ENCODE data around the gene NPPC.
A peak's percentile ranks its signal among the peaks of the same experiment; 100 is the strongest.
"Not testable (repeated sequence)": the region's sequence is repeated elsewhere in the genome, so short reads cannot be mapped to it uniquely, and the experiment has no call there.

NPPC gene

GRCh38 chr2:231910771-231911170 lies 15.4 kb downstream of the NPPC start:
- peak; percentile 5 for DNase-seq (ENCODE audit: insufficient read length, low spot score)
- no peak for TF ChIP-seq CTCF (IDR thresholded peaks at IDR 0.05; ENCODE audit: insufficient read depth, missing control alignments)
- FAIRE-seq = no peak

- not testable (repeated sequence) for DNase-seq (ENCODE audit: insufficient read length, low spot score); FAIRE-seq
Measured at GRCh38 chr2:231910161-231910560, 16.0 kb downstream of the NPPC start.

- no peak for TF ChIP-seq CTCF (IDR thresholded peaks at IDR 0.05; ENCODE audit: insufficient read depth, missing control alignments)
- FAIRE-seq = no peak
Measured at GRCh38 chr2:231909631-231910030, 16.6 kb downstream of the NPPC start.

GRCh38 chr2:231908584-231908983 lies 17.6 kb downstream of the NPPC start:
- no peak for FAIRE-seq
- no peak for TF ChIP-seq CTCF (IDR thresholded peaks at IDR 0.05; ENCODE audit: insufficient read depth, missing control alignments)
- no peak for DNase-seq (ENCODE audit: insufficient read length, low spot score)

More at GRCh38 chr2:231909631-231910030, 16.6 kb downstream of the NPPC start:
- DNase-seq (ENCODE audit: insufficient read length, low spot score) = no peak

- no peak for FAIRE-seq
- no peak for TF ChIP-seq CTCF (IDR thresholded peaks at IDR 0.05; ENCODE audit: insufficient read depth, missing control alignments)
- no peak for DNase-seq (ENCODE audit: insufficient read length, low spot score)
Measured at GRCh38 chr2:231907765-231908164, 18.4 kb downstream of the NPPC start.

- no peak for TF ChIP-seq CTCF (IDR thresholded peaks at IDR 0.05; ENCODE audit: insufficient read depth, missing control alignments)
- DNase-seq (ENCODE audit: insufficient read length, low spot score) (no peak), FAIRE-seq (no peak)
Measured at GRCh38 chr2:231905026-231905425, 21.2 kb downstream of the NPPC start.

GRCh38 chr2:231904161-231904611 lies 22.0 kb downstream of the NPPC start:
- TF ChIP-seq CTCF (IDR thresholded peaks at IDR 0.05; ENCODE audit: insufficient read depth, missing control alignments) = no peak
- no peak for FAIRE-seq
- DNase-seq (ENCODE audit: insufficient read length, low spot score) = no peak

- FAIRE-seq (no peak), DNase-seq (ENCODE audit: insufficient read length, low spot score) (no peak)
- no peak for TF ChIP-seq CTCF (IDR thresholded peaks at IDR 0.05; ENCODE audit: insufficient read depth, missing control alignments)
Measured at GRCh38 chr2:231902598-231902997, 23.6 kb downstream of the NPPC start.

Data from D721Med (cell line).